Astrocyte (in vitro differentiated cells and primary cell): ENCODE data around the gene IPCEF1.

Source experiments
- EZH2 ChIP-seq: IDR thresholded peaks from 2 replicates; pipeline ENCODE4 v1.6.1; 2012; ENCODE audit warnings: mild to moderate bottlenecking, low read length, inconsistent platforms; ENCODE audit not compliant: insufficient read depth
- TF ChIP-seq, protein P1 (sequence below): IDR thresholded peaks from 2 replicates; pipeline ENCODE4 v1.5.1; 2011; ENCODE audit warnings: low read depth, mild to moderate bottlenecking, inconsistent platforms, low read length, moderate library complexity; ENCODE audit not compliant: insufficient read depth

DNA sequence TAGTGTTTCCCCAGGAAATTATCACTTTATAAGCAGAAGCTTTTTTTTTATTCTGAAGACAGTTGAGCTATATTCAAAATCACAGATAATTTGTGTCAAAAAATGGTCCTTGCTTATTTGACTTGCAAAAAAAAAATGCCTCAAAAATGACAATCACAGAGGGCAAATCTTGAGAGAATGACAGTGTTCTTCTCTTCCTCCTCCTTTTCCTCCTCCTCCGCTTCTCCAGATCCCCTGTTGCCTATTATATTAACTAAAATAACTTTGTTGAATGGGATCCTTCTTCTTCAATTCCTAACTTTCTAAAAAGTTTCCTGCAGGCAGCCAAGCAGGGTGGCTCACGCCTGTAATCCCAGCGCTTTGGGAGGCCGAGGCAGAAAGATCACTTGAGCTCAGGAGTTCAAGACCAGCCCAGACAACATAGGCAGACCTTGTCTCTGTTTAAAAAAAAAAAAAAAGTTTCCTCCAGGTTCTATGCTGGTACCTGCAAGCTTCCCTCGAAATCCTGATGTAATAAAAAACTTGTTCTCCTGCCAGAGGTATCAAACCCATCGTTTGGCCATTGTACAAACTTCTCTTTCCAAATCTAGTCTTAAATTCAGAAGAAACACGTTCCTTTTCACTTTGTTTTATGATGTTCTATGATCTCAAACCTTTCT is 128.6 kb downstream of the IPCEF1 start:
- TF ChIP-seq, protein P1, sequence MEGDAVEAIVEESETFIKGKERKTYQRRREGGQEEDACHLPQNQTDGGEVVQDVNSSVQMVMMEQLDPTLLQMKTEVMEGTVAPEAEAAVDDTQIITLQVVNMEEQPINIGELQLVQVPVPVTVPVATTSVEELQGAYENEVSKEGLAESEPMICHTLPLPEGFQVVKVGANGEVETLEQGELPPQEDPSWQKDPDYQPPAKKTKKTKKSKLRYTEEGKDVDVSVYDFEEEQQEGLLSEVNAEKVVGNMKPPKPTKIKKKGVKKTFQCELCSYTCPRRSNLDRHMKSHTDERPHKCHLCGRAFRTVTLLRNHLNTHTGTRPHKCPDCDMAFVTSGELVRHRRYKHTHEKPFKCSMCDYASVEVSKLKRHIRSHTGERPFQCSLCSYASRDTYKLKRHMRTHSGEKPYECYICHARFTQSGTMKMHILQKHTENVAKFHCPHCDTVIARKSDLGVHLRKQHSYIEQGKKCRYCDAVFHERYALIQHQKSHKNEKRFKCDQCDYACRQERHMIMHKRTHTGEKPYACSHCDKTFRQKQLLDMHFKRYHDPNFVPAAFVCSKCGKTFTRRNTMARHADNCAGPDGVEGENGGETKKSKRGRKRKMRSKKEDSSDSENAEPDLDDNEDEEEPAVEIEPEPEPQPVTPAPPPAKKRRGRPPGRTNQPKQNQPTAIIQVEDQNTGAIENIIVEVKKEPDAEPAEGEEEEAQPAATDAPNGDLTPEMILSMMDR: no peak
- TF ChIP-seq EZH2: no peak
